BJ (cell line): ENCODE measurements around the gene OR1I1. TPM values are rescaled to one million over a fixed set of nuclear protein-coding genes. Genes with fewer than 3 reads are reported as not detected.

Source experiments
- CTCF ChIA-PET: fragments of 350-600 bp; formaldehyde crosslinking; extraction: SDS; loops from one replicate; lab custom pipeline; 2021; ENCODE audit warnings: antibody characterized with exemption, inconsistent platforms; lab: Yijun Ruan, JAX
- POLR2A ChIA-PET: fragments of 300-600 bp; sonication (Branson Sonifier 250); formaldehyde crosslinking; extraction: SDS; loops from one replicate; lab custom pipeline; 2021; ENCODE audit warnings: antibody characterized with exemption; lab: Charles Lee
- DNase-seq: peaks from one replicate; pipeline ENCODE4 v3.0.0-alpha.2; 2011; ENCODE audit warnings: low read depth
- H3K27me3 ChIP-seq: 2 replicates; pipeline ENCODE4 v1.6.0; 2011; ENCODE audit warnings: low read length; ENCODE audit not compliant: control insufficient read depth, insufficient read depth
- H3K36me3 ChIP-seq: 2 replicates; pipeline ENCODE4 v1.5.1; 2011; ENCODE audit warnings: low read length; ENCODE audit not compliant: control insufficient read depth, insufficient read depth
- H3K4me3 ChIP-seq: 2 replicates; pipeline ENCODE4 v1.5.1; 2011; ENCODE audit warnings: low read depth, mild to moderate bottlenecking, control low read depth, low read length
- polyA plus RNA-seq: library from polyadenylated mRNA; depleted of rRNA; stranded (reverse); fragments of >200 nt; gene quantifications from 2 replicates; pipeline ENCODE4 v1.2.3, GENCODE V29; 2011
- TF ChIP-seq, protein P1 (sequence below): IDR thresholded peaks from 2 replicates; pipeline ENCODE4 v1.5.1; 2011; ENCODE audit warnings: low read depth, mild to moderate bottlenecking, control low read depth, inconsistent platforms, low read length, moderate library complexity; ENCODE audit not compliant: insufficient read depth

OR1I1 gene
- polyA plus RNA-seq, 1 experiment: not detected

DNA sequence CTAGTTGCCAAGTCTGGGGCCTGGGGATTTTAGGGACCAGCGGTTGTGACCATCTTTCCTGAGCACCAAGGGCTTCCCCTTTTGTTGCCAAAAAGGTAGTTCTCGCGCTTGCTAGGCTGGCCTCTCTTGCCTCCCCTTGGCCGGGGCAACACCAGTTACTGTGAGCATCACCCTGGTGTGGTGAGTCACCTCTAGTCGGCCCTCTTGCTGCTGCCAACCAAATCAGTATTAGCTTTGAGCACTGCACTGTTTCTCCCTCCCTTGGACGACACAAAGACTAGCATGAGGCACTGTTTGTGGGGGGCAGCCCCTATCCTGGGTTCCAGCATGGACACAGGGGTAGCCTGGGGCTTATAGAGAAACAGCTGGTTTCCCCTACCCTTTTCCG, 32.1 kb downstream of the OR1I1 start:
- no peak overlapping the region for H3K4me3 ChIP-seq
- ChIA-PET POLR2A (no interaction called here), CTCF (no interaction called here)
- no peak for DNase-seq
- no peaks in the 10 kb centered on the region for H3K27me3 ChIP-seq
- peaks cover 70% of the 10 kb centered on the region for H3K36me3 ChIP-seq
- TF ChIP-seq, protein P1, sequence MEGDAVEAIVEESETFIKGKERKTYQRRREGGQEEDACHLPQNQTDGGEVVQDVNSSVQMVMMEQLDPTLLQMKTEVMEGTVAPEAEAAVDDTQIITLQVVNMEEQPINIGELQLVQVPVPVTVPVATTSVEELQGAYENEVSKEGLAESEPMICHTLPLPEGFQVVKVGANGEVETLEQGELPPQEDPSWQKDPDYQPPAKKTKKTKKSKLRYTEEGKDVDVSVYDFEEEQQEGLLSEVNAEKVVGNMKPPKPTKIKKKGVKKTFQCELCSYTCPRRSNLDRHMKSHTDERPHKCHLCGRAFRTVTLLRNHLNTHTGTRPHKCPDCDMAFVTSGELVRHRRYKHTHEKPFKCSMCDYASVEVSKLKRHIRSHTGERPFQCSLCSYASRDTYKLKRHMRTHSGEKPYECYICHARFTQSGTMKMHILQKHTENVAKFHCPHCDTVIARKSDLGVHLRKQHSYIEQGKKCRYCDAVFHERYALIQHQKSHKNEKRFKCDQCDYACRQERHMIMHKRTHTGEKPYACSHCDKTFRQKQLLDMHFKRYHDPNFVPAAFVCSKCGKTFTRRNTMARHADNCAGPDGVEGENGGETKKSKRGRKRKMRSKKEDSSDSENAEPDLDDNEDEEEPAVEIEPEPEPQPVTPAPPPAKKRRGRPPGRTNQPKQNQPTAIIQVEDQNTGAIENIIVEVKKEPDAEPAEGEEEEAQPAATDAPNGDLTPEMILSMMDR: no peak

GRCh38 chr19:15115080-15115479, 33.1 kb downstream of the OR1I1 start:
- CTCF ChIA-PET: interaction anchor here (0.8 to 1.2 kb wide), 2 partner anchors 9 to 14 kb away, joined by 3 read pairs; no protein-coding TSS in a partner anchor
- no peak for DNase-seq
- Histone ChIP-seq H3K4me3 (no peak overlapping the region), H3K36me3 (peaks cover 66% of the 10 kb centered on the region), H3K27me3 (no peaks in the 10 kb centered on the region)
- POLR2A ChIA-PET: no interaction called here
- TF ChIP-seq, protein P1: no peak

DNA sequence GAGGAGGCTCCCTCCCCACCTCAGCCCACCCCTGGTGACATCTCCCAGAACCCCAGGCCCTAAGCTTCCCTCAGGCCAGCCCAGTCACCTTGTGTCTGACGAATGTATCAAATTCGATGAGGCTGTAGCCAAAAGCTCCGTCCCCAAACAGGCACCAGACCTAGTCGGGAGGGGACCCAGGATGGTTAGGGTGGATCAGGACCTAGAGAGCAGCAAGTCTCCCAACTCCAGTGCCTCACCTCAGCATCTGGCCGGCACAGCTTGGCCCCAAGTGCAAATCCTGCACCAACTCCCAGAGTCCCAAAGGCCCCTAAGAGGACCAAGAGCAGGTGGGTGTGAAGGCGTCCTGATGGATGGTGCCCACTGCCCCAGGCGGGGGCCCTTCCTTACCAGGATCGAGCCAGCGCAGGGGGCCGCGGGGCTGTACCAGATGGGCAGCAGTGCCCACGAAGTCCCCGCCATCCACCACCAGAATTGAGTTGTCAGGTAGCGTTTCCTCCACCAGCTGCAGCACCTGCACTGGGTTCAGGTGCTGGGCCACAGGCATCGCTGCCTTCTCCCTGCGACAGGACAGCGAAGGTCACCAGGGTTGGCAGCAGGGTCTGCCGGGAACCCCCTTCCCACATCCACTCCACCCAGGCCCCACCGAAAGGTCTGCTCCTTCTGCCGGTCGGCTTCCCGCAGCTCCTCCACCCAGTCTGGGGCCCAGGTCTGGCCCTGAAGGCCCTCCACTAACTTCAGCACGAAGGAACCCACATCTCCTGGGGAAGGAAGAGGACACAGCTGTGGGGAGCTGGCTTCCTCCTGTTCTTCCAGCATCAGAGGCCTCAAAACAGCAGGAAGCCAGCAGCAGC, 34.0 kb downstream of the OR1I1 start:
- POLR2A ChIA-PET: no interaction called here
- CTCF ChIA-PET: interaction anchor here (0.8 to 1.2 kb wide), 2 partner anchors 8 to 14 kb away, joined by 3 read pairs; no protein-coding TSS in a partner anchor
- Histone ChIP-seq H3K27me3 (no peaks in the 10 kb centered on the region), H3K36me3 (peaks cover 61% of the 10 kb centered on the region), H3K4me3 (no peak overlapping the region)
- TF ChIP-seq, protein P1: no peak
- no peak for DNase-seq

- H3K4me3 ChIP-seq: no peak overlapping the region
- CTCF ChIA-PET: no interaction called here
- DNase-seq: no peak
- H3K27me3 ChIP-seq: no peaks in the 10 kb centered on the region
- TF ChIP-seq, protein P1: no peak
- POLR2A ChIA-PET: no interaction called here
- H3K36me3 ChIP-seq: peaks cover 52% of the 10 kb centered on the region
These were observed 34.8 kb downstream of the OR1I1 start for GRCh38 chr19:15116856-15117255.

- Histone ChIP-seq H3K36me3 (peaks cover 51% of the 10 kb centered on the region), H3K4me3 (no peak overlapping the region), H3K27me3 (no peaks in the 10 kb centered on the region)
- ChIA-PET POLR2A (no interaction called here), CTCF (no interaction called here)
- TF ChIP-seq, protein P1: no peak
- DNase-seq: no peak
These were observed 36.2 kb downstream of the OR1I1 start for GRCh38 chr19:15118248-15118647.
